ENCODE results near the gene OR1F1. TPM values are rescaled to one million over a fixed set of nuclear protein-coding genes. Genes with fewer than 3 reads are reported as not detected.

OR1F1 gene
- total RNA-seq, 4 donors from 2014 or later, result not detected

GRCh38 chr16:3216263-3216640 lies 28.2 kb downstream of the OR1F1 start:
- peaks cover 9% of the 10 kb centered on the region for H3K9me3 ChIP-seq
- DNase-seq (ENCODE audit: low spot score in 2 of 2), result no peak
- WGBS, result 59% methylated on average over 3 of the region's 3 CpGs
- no peak overlapping the region for H3K4me3 ChIP-seq
- TF ChIP-seq POLR2AphosphoS5 (IDR thresholded peaks at IDR 0.05) (no peak), CTCF (IDR thresholded peaks at IDR 0.05) (no peak), POLR2A (IDR thresholded peaks at IDR 0.05) (no peak), EP300 (IDR thresholded peaks at IDR 0.05) (no peak)
- no peaks in the 10 kb centered on the region for H3K36me3 ChIP-seq
- H3K27ac ChIP-seq, result no peak overlapping the region
- H3K27me3 ChIP-seq, result no peaks in the 10 kb centered on the region
- no peaks in the 10 kb centered on the region for H3K4me1 ChIP-seq

- no peak for DNase-seq (ENCODE audit: low spot score in 2 of 2)
- no peak for TF ChIP-seq CTCF (IDR thresholded peaks at IDR 0.05)
- Histone ChIP-seq H3K36me3 (peaks cover 28% of the 10 kb centered on the region), H3K4me1 (no peaks in the 10 kb centered on the region), H3K4me3 (no peak overlapping the region), H3K9me3 (peaks cover 51% of the 10 kb centered on the region), H3K27me3 (no peaks in the 10 kb centered on the region), H3K27ac (no peak overlapping the region)
- 90% methylated on average over 10 of the region's 10 CpGs for WGBS
Measured at GRCh38 chr16:3220839-3221238, 32.8 kb downstream of the OR1F1 start.

DNA sequence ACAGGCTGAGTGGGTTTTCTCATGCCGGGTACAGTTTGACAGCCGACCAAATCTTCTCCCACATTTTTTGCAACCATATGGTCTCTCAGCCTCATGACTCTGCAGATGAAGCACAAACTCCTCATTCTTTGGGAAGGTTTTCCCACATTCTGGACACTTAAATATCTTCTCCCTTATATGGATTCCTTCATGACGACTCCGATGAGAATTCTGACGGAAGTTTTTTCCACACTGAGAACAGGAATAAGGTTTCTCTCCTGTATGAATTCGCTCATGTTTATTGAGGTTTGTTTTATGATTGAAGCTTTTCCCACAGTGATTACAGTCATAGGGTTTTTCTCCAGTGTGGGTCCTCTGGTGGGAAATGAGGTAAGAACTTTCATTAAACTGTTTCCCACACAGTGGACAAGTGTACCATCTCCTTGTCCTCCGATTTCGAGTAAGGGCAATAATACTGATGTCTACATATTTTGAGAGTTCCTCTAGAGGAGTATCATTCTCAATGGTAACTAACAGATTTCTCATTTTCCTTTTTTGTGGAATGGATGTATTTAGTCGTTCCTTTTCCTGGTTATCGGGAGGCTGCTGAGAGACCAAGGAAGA lies 36.0 kb downstream of the OR1F1 start:
- Histone ChIP-seq H3K36me3 (peaks cover 57% of the 10 kb centered on the region), H3K4me3 (no peak overlapping the region), H3K27ac (no peak overlapping the region), H3K9me3 (peaks cover 57% of the 10 kb centered on the region), H3K27me3 (no peaks in the 10 kb centered on the region), H3K4me1 (no peaks in the 10 kb centered on the region)
- WGBS, result 97% methylated on average over 10 of the region's 10 CpGs
- no peak for DNase-seq (ENCODE audit: low spot score in 2 of 2)
- TF ChIP-seq EP300 (IDR thresholded peaks at IDR 0.05), result no peak
- no peak for TF ChIP-seq CTCF (IDR thresholded peaks at IDR 0.05)

- TF ChIP-seq CTCF (IDR thresholded peaks at IDR 0.05) (no peak), POLR2AphosphoS5 (IDR thresholded peaks at IDR 0.05) (no peak), EP300 (IDR thresholded peaks at IDR 0.05) (no peak), POLR2A (IDR thresholded peaks at IDR 0.05) (no peak)
- Histone ChIP-seq H3K4me1 (peaks cover 15% of the 10 kb centered on the region), H3K36me3 (peaks cover 35% of the 10 kb centered on the region), H3K27me3 (no peaks in the 10 kb centered on the region), H3K9me3 (peaks cover 9% of the 10 kb centered on the region), H3K4me3 (peak overlapping the region; percentile 92), H3K27ac (peak overlapping the region; percentile 86)
- WGBS, result 4% methylated on average over 12 of the region's 18 CpGs
- DNase-seq (ENCODE audit: low spot score in 2 of 2), result no peak
Measured at GRCh38 chr16:3234543-3234856, 46.5 kb downstream of the OR1F1 start.

GRCh38 chr16:3234857-3235561 lies 47.0 kb downstream of the OR1F1 start, which contains the start of gene ZNF200:
Gene ZNF200 (minus strand): TSS chr16:3235158. CDS start chr16:3233755, 1,403 bp downstream.
- peak within 1 kb of the TSS; percentile 92 for H3K4me3 ChIP-seq
- peaks cover 9% of the 10 kb centered on the region for H3K9me3 ChIP-seq
- peaks cover 30% of the 10 kb centered on the region for H3K36me3 ChIP-seq
- peaks cover 15% of the 10 kb centered on the region for H3K4me1 ChIP-seq
- peak within 1 kb of the TSS; percentile 86 for H3K27ac ChIP-seq
- TF ChIP-seq CTCF (IDR thresholded peaks at IDR 0.05), result no peak
- TF ChIP-seq POLR2AphosphoS5 (IDR thresholded peaks at IDR 0.05), result peak in 2 of 3 donors; percentile 67 to 70
- no peak for TF ChIP-seq EP300 (IDR thresholded peaks at IDR 0.05)
- TF ChIP-seq POLR2A (IDR thresholded peaks at IDR 0.05), result peak in 1 of 2 donors; percentile 36
- WGBS, result 0% methylated on average over 6 of the region's 59 CpGs
- DNase-seq (ENCODE audit: low spot score in 2 of 2), result peak; percentile 97 to 98
- no peaks in the 10 kb centered on the region for H3K27me3 ChIP-seq
